T-helper 1 cell treated with Interleukin-12 subunit alpha and Interleukin-12 subunit beta and Interleukin-4 antibody, amounts not matched to agents 30 ng/mL and 1 ng/mL, for 36 hours (primary cell): ENCODE measurements around the gene MYO10. TPM values are rescaled to one million over a fixed set of nuclear protein-coding genes. Genes with fewer than 3 reads are reported as not detected.
"Not testable (repeated sequence)": the region's sequence is repeated elsewhere in the genome, so short reads cannot be mapped to it uniquely, and the experiment has no call there.

Source experiments
- intact Hi-C: fragments of 100-400 bp; cut with micrococcal nuclease; formaldehyde crosslinking; loops from one replicate; pipeline ENCODE4 v1.15.1; 2024
- total RNA-seq: library from RNA; stranded (reverse); gene quantifications from 2 replicates; pipeline ENCODE4 v1.2.3, GENCODE V29; 2022

Gene MYO10
- total RNA-seq, 1 donor from 2014 or later = not detected

- intact Hi-C loops = no loop called here
Measured at GRCh38 chr5:16750445-16750844, 185.6 kb downstream of the MYO10 start.

GRCh38 chr5:16749626-16750025, 186.5 kb downstream of the MYO10 start:
- intact Hi-C loops = no loop called here

GRCh38 chr5:16744164-16744880, 191.8 kb downstream of the MYO10 start:
- intact Hi-C loops = no loop called here

- intact Hi-C loops = no loop called here
Measured at GRCh38 chr5:16742938-16743337, 193.2 kb downstream of the MYO10 start.

GRCh38 chr5:16740811-16741392, 195.2 kb downstream of the MYO10 start:
- intact Hi-C loops = no loop called here

- intact Hi-C loops = no loop called here
Measured at GRCh38 chr5:16740066-16740810, 195.8 kb downstream of the MYO10 start.

GRCh38 chr5:16738393-16738792, 197.7 kb downstream of the MYO10 start:
- intact Hi-C loops = not testable (repeated sequence)

- intact Hi-C loops = no loop called here
Measured at GRCh38 chr5:16737620-16738364, 198.3 kb downstream of the MYO10 start.

GRCh38 chr5:16737209-16737608, 198.9 kb downstream of the MYO10 start:
- intact Hi-C loops = no loop called here

GRCh38 chr5:16736158-16736995, 199.7 kb downstream of the MYO10 start:
- intact Hi-C loops = no loop called here

GRCh38 chr5:16735101-16736060, 200.7 kb downstream of the MYO10 start:
- intact Hi-C loops = no loop called here

- intact Hi-C loops = no loop called here
Measured at GRCh38 chr5:16733331-16734006, 202.6 kb downstream of the MYO10 start.

GRCh38 chr5:16732356-16732755, 203.7 kb downstream of the MYO10 start:
- intact Hi-C loops = no loop called here

GRCh38 chr5:16727755-16728325, 208.2 kb downstream of the MYO10 start:
- intact Hi-C loops = no loop called here

GRCh38 chr5:16726538-16726946, 209.5 kb downstream of the MYO10 start:
- intact Hi-C loops = no loop called here

- intact Hi-C loops = no loop called here
Measured at GRCh38 chr5:16725575-16725974, 210.5 kb downstream of the MYO10 start.

GRCh38 chr5:16723821-16724220, 212.3 kb downstream of the MYO10 start:
- intact Hi-C loops = no loop called here

GRCh38 chr5:16722097-16722495, 214.0 kb downstream of the MYO10 start:
- intact Hi-C loops = no loop called here
